ENCODE results near the gene ERFL.
A peak's percentile ranks its signal among the peaks of the same experiment; 100 is the strongest.

The ERFL gene

GRCh38 chr19:41895745-41896580, 32.3 kb downstream of the ERFL start:
- DNase-seq = no peak

GRCh38 chr19:41894350-41894749, 33.9 kb downstream of the ERFL start:
- no peak for DNase-seq

- no peak for DNase-seq
Measured at GRCh38 chr19:41893899-41894298, 34.4 kb downstream of the ERFL start.

GRCh38 chr19:41892173-41892902, 35.9 kb downstream of the ERFL start:
- DNase-seq = no peak

DNA sequence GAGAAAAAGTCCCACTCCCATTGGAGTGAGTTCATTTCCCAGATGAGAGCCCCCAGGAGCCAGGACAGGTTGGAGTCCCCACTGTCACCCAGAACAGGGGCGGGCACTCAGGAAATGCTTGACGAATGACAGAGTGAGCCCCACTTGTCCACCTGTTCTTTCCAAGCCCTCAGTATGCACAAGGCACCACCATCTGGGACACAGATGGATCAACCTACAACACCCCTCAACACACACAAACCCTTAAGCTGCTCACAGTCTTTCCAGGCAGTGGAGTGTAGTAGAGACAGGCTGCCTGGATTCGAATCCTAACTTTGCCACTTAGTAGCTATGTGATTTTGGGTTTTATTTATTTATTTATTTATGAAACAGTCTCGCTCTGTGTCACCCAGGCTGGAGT, 37.3 kb downstream of the ERFL start:
- DNase-seq = no peak

GRCh38 chr19:41889896-41890295, 38.4 kb downstream of the ERFL start:
- DNase-seq = no peak

GRCh38 chr19:41888926-41889325, 39.3 kb downstream of the ERFL start:
- no peak for DNase-seq

- DNase-seq = no peak
Measured at GRCh38 chr19:41887711-41888382, 40.4 kb downstream of the ERFL start.

DNA sequence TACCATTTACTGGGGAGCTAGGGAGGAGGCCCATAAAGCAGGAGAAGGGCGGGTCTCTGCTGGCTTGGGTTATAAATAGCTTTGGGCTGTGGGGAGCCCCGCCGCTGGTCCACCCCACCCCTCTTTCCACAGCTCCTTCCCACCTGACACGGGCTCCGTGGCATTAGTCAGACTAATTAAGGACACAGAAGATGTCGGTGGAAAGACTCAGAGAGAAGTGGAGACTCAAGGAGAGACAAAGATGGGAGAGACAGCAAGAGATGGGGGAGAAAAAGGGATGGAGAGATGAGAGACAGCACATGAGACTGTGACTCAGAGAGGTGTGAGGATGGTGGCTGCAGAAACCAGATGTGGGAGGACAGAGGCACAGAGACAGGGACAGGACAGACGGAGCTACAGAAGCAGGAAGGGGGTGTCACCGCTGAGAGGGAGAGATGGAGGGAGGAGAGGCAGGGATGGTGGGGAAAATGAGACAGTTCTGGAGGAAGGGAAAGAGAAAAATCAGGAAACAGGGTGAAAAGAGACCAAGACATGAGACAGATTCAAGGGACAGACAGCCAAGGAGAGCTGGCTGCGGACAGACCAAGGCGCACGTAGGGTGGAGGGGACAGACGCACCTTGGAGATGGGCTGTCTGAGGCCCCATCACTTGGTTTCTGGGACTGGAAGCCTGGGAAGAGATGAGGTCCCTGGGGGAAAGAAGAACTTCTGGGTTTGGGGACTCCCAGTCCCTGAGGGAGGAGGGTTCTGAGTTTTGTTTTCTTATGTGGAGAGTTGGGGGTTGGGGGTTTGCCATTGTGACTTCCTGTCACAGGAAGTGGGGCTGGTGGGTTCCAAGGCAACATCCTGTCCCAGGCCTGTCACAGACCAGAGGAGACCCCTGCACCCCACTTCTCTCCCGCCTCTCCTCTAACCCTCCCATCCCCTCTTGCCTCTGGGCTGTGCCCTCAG, 41.2 kb downstream of the ERFL start:
- no peak for DNase-seq

DNA sequence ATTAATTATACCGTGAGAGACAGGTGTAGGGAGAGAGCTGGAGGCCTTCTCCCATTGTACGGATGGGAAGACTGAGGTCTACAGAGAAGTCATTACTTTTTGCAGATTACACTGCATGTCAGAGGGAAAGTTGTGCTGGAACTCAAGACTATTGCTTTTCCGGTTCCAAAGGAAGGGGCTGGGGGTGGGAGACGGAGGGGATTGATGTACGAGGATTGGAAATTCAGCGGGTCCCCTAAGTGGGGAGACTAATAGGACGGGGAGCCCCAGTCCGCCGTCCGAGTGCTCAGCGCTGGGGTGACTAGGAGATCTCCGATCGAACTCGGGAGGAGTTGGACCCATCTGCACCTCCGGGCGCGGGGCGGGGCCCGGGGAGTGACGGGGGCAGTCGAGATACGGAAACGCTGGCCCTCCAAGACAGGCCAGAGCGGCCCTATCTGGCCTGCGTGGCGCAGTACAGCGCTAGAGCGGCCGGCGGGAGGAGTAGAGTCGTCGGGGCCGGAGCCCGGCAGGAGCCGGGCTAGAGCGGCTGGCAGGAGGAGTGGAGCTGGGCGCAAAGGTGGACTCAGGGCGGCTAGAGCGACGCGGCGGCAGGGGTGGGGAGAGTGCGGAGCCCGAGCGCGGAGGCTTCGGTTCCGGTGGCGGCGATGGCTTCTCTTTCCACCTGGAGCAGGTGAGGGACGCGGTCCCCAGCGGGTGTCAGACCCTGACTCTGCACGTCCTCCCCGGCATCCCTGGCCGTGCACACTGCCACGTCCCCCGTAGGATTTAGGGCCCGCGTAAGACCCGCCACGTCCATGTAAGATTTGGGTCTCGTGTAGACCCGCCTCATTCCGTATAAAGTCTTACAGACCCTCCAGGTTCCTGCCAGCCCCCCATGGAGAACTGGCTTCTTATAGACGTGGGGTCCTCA, 44.2 kb downstream of the ERFL start:
- DNase-seq = peak; percentile 94 to 99

GRCh38 chr19:41883463-41883820, 44.8 kb downstream of the ERFL start:
- DNase-seq = no peak

DNA sequence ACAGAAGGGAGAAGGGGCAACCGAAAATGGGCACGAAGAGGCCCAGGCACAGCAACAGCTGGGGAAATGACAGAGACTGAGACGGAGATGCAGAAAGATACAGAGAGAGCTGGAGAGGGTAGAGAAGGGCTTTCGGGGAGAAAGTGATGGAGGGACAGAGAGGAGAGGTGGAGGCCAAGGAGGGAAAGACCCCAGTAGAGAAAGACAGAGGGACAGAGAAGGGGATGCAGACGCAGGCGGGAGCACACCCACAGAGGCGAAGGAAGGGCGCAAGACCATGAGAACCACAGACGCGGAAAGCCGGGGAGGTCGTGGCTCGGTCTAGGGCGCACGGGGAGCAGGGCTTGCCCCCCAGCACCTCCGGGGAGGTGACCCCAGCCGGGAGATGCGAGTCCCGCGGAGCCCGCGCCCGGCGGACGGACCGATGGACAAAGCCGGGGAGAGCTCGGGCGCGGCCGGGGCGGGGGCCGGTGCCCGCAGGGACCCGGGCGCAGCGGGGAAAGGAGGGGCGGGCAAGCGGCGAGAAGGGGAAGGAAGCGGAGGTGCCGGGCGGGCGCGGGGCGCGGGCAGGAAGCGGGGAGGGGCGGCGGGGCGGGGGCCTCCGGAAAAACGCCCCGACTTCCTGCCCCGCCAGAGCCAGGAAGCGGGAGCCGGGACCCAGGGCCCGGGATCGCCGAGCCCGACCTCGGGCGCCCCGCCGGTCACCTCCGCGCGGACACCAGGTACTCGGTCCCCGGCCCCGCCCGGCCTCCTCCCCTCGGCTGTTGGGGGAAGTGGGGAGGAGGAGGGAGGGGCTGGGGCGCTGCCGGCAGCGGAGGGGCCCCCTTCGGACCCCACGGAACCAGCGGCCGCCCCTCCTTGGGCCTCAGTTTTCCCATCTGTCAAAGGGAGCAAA, 45.4 kb downstream of the ERFL start, which contains the start of gene ARHGEF1:
ARHGEF1 (plus strand) TSS at position 617 of the 895 bp plus-strand sequence. CDS start 4,899 bp downstream, outside the sequence.
- no peak for DNase-seq

DNA sequence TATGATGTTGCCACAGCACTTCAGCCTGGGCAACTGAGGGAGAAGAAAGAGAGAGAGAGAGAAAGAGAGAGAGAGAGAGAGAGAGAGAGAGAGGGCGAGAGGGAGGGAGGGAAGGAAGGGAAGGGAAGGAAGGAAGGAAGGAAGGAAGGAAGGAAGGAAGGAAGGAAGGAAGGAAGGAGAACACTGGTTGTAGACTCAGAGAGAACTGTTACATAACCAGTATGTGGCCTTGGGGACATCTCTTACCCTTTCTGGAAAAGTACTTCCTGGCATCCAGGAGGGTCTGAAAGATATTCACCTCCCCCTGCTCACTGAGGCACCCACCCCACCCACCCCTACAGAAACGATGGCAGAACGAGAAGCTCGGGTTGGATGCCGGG, 47.9 kb downstream of the ERFL start:
- no peak for DNase-seq

- no peak for DNase-seq
Measured at GRCh38 chr19:41879670-41880328, 48.5 kb downstream of the ERFL start.

DNA sequence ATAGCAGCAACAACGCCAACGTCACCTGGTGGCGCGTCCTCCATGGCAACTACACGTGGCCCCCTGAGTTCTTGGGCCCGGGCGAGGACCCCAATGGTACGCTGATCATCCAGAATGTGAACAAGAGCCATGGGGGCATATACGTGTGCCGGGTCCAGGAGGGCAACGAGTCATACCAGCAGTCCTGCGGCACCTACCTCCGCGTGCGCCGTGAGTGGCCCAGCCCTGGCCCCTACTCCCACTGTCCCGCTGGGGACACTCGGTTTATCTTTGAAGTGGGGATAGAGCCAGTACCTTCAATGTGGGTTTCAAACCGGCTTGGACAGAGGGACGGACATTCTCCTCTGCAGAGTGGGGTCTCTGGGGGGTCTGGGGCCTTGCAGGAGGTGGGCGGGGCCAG, 49.2 kb downstream of the ERFL start:
- DNase-seq = no peak

- DNase-seq = no peak
Measured at GRCh38 chr19:41877916-41878905, 50.0 kb downstream of the ERFL start.

DNA sequence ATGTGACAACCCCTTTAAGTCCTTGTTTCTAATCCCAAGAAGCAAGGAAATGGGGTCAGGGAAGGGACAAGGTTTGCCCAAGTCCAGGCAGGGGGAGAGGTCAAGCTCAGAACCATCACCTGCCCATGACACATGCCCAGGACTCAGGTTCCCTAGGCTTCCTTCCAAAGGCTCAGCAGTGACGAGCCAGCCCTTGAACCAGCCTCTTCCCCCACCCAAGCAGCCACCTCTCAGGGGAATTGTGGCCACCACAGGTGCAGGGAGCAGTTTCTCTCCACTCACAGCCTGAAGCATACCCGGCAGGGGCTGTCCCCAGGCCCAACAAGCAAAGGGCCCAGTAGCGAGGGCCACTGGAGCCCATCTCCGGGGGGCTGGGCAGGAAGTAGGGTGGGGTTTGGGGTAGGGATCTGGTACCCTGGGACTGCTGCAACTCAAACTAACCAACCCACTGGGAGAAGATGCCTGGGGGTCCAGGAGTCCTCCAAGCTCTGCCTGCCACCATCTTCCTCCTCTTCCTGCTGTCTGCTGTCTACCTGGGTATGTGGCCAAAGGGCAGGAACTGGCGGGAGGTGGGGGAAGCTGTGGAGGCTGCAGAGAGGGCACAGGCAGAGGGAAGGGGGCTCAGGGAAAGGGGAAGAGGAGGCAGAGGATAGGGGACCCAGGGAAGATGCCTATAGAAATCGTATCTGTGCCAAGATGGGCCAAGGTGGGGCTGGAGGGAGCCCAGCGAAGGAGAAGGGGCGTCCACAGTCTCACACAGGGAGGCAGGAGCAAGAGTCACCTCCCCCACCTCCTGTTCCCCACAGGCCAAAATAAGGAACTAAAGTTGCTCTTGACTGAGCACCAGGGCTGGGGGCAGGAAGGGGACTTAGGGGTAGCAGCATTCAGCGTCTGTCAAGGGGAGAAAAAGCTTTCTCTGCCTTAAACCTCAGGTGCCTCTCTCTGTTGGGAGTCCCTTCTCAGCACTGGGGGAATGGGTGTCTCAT, 51.1 kb downstream of the ERFL start, which contains the start of gene CD79A:
CD79A (plus strand) TSS at position 433 of the 986 bp plus-strand sequence; CDS start at position 459, 26 bp downstream.
- no peak for DNase-seq

Data from NCI-H446 (cell line).